K562 (cell line): ENCODE data around the gene EMC9. TPM values are rescaled to one million over a fixed set of nuclear protein-coding genes. Genes with fewer than 3 reads are reported as not detected.

Experiments used
- ATAC-seq: fragments of 200-7000 bp; cut with Tn5 transposase; 3 replicates; pipeline ENCODE4 v1.9.1; 2020; ENCODE audit warnings: moderate library complexity
- BruUV-seq: library from RNA; stranded (reverse); fragments of 400-500 nt; replicated peaks from 2 replicates; lab custom pipeline; 2021; lab: Mats Ljungman, UMichigan
- CTCF ChIA-PET: fragments of 300-600 bp; formaldehyde crosslinking; extraction: SDS; loops from one replicate; lab custom pipeline; 2021; ENCODE audit warnings: low intra/inter-chr PET ratio; lab: Yijun Ruan, JAX
- POLR2A ChIA-PET: fragments of 300-600, 350-650 bp; sonication (Branson Sonifier 250); formaldehyde crosslinking; extraction: SDS; loops from one replicate; lab custom pipeline; 2021; ENCODE audit warnings: antibody characterized with exemption, inconsistent platforms; lab: Yijun Ruan, JAX
- DNase-seq, 4 experiments: peaks; one replicate each; pipeline versions ENCODE4 v3.0.0 to v3.0.0-alpha.2; 2011 to 2018; ENCODE audit warnings: low spot score in 3 of 4, mixed read lengths in 3 of 4; ENCODE audit errors: extremely low read depth in 1 of 4
- FAIRE-seq: peaks from 2 replicates; lab custom pipeline; 2011; peaks lifted over from hg19 to GRCh38; lab: Jason Lieb, UNC
- H2AFZ ChIP-seq: 2 replicates; pipeline ENCODE4 v1.6.0; 2011; ENCODE audit warnings: low read depth, low read length, control low read depth, inconsistent platforms
- H3K27ac ChIP-seq: fragments of 200-600 bp; 3 replicates; pipeline ENCODE4 v1.8.0; 2011; ENCODE audit warnings: low read depth, mild to moderate bottlenecking, control low read depth, inconsistent platforms, low read length, moderate library complexity, mixed read lengths; ENCODE audit errors: extremely low read depth
- H3K27me3 ChIP-seq, 2 experiments: fragments of 300-600 bp in 1 of 2; 2 replicates in 1 of 2; 3 replicates in 1 of 2; pipeline versions ENCODE4 v1.6.0 to v1.8.0; 2011; ENCODE audit warnings: inconsistent platforms in 2 of 2, low read length in 2 of 2, mild to moderate bottlenecking in 1 of 2, mixed read lengths in 1 of 2, moderate library complexity in 1 of 2; ENCODE audit not compliant: control insufficient read depth in 2 of 2, insufficient read depth in 2 of 2
- H3K36me3 ChIP-seq: fragments of 300-600 bp; 3 replicates; pipeline ENCODE4 v1.8.0; 2011; ENCODE audit warnings: mild to moderate bottlenecking, low read length, inconsistent platforms; ENCODE audit not compliant: control insufficient read depth, insufficient read depth
- H3K4me1 ChIP-seq, 2 experiments: fragments of 200-600 bp in 1 of 2; replicated peaks in 1 of 2; 2 replicates in 1 of 2; 3 replicates in 1 of 2; pipeline versions ENCODE4 v1.5.1 to v1.8.0; 2011; ENCODE audit warnings: inconsistent platforms in 2 of 2, low read length in 2 of 2, mild to moderate bottlenecking in 1 of 2, mixed read lengths in 1 of 2, moderate library complexity in 1 of 2; ENCODE audit not compliant: control insufficient read depth in 2 of 2, insufficient read depth in 2 of 2
- H3K4me2 ChIP-seq: 2 replicates; pipeline ENCODE4 v1.6.1; 2011; ENCODE audit warnings: low read length, control low read depth, inconsistent platforms, mixed read lengths; ENCODE audit not compliant: insufficient read depth
- H3K4me3 ChIP-seq: fragments of 200-600 bp; sonication (generic), shearing (Covaris generic); 2 replicates; pipeline ENCODE4 v1.5.1; 2016; ENCODE audit warnings: control low read depth, inconsistent platforms
- H3K79me2 ChIP-seq: fragments of 200-600 bp; 3 replicates; pipeline ENCODE4 v1.8.0; 2011; ENCODE audit warnings: low read length, inconsistent platforms; ENCODE audit not compliant: control insufficient read depth, insufficient read depth
- H3K9ac ChIP-seq, 2 experiments: 2 replicates each; pipeline versions ENCODE4 v1.6.0 to v1.6.1; 2011; ENCODE audit warnings: low read depth in 2 of 2, low read length in 2 of 2, control low read depth in 1 of 2, inconsistent platforms in 1 of 2, mild to moderate bottlenecking in 1 of 2, mixed read lengths in 1 of 2; ENCODE audit not compliant: insufficient read depth in 1 of 2
- H3K9me1 ChIP-seq: one replicate; pipeline ENCODE4 v1.6.0; 2011; ENCODE audit warnings: inconsistent platforms, mild to moderate bottlenecking, low read length, moderate library complexity; ENCODE audit not compliant: control insufficient read depth, insufficient read depth
- H3K9me3 ChIP-seq: replicated peaks from 2 replicates; pipeline ENCODE4 v1.5.1; 2011; ENCODE audit warnings: low read depth, low read length, inconsistent platforms; ENCODE audit not compliant: control insufficient read depth, insufficient read depth
- H4K20me1 ChIP-seq: replicated peaks from 2 replicates; pipeline ENCODE4 v1.6.1; 2011; ENCODE audit warnings: low read length, inconsistent platforms, mixed read lengths; ENCODE audit not compliant: control insufficient read depth, insufficient read depth
- FIP1L1 ChIP-seq: fragments of 200-400 bp; formaldehyde crosslinking; IDR thresholded peaks from 2 replicates; pipeline ENCODE4 v1.6.1; 2018; ENCODE audit warnings: mild to moderate bottlenecking, low read depth, low read length; ENCODE audit not compliant: poor library complexity, severe bottlenecking
- KDM4B ChIP-seq, 2 experiments: fragments of 450-650 bp in 1 of 2; sonication (generic) in 1 of 2; IDR thresholded peaks; 2 replicates each; pipeline ENCODE4 v1.6.1; 2016 to 2017; ENCODE audit warnings: borderline replicate concordance in 2 of 2, antibody characterized with exemption in 1 of 2, low read depth in 1 of 2, mild to moderate bottlenecking in 1 of 2
- PHB2 ChIP-seq: fragments of 450-650 bp; IDR thresholded peaks from 2 replicates; pipeline ENCODE4 v1.6.1; 2017; ENCODE audit warnings: low read depth
- POLR2G ChIP-seq: fragments of 200-400 bp; formaldehyde crosslinking; IDR thresholded peaks from 2 replicates; pipeline ENCODE4 v1.6.1; 2017; ENCODE audit warnings: low read depth, mild to moderate bottlenecking, antibody characterized with exemption, low read length, moderate library complexity
- PTRF ChIP-seq: fragments of 450-650 bp; IDR thresholded peaks from 2 replicates; pipeline ENCODE4 v1.6.1; 2016; ENCODE audit warnings: mild to moderate bottlenecking, missing genetic modification characterization, missing compliant biosample characterization
- RBFOX2 ChIP-seq: fragments of 200-400 bp; formaldehyde crosslinking; IDR thresholded peaks from 2 replicates; pipeline ENCODE4 v1.6.1; 2017; ENCODE audit warnings: low read depth, mild to moderate bottlenecking, low read length, moderate library complexity
- TSC22D4 ChIP-seq: fragments of 450-650 bp; IDR thresholded peaks from 2 replicates; pipeline ENCODE4 v1.6.1; 2016; ENCODE audit warnings: missing genetic modification characterization, missing biosample characterization, control low read depth
- WGBS: fragments of 100-300 bp; shearing (Covaris generic); methylation state at CpG from one replicate; pipeline ENCODE4 v1.1.6; 2016; ENCODE audit warnings: low coverage, mixed read lengths; ENCODE audit not compliant: insufficient coverage; ENCODE audit errors: missing lambda C conversion rate; 5-methylcytosine and 5-hydroxymethylcytosine counted together
- in situ Hi-C: fragments of 300-500 bp; cut with MboI; formaldehyde crosslinking; loops from 4 replicates; pipeline ENCODE4 v1.15.0; 2018; ENCODE audit warnings: inconsistent platforms, mixed read lengths
- intact Hi-C: fragments of 100-400 bp; cut with micrococcal nuclease; formaldehyde crosslinking; loops from 2 replicates; pipeline ENCODE4 v1.14.2; 2022
- polyA plus RNA-seq, 8 experiments: library from polyadenylated mRNA; depleted of rRNA in 4 of 8; stranded (reverse) in 5 of 8; unstranded in 3 of 8; fragments of >200 nt; fragmentation: Nextera tagmentation in 2 of 8; fragmentation: Illumina TruSeq in 1 of 8; extraction: Ambion mirVana in 2 of 8; extraction: Trizol in 1 of 8; gene quantifications; 2 replicates each; pipeline versions ENCODE4 v1.2.1 to v1.2.3, GENCODE V29; 2011 to 2014; ENCODE audit warnings: inconsistent platforms in 1 of 8, missing spikeins in 1 of 8
- total RNA-seq, 7 experiments: library from RNA; depleted of rRNA in 6 of 7; stranded (reverse); fragments of >200 nt in 6 of 7; fragmentation: Illumina TruSeq in 2 of 7; extraction: Trizol in 2 of 7; gene quantifications; 2 replicates each; pipeline versions ENCODE4 v1.2.1 to v1.2.3, GENCODE V29; 2011 to 2021; ENCODE audit warnings: low replicate concordance in 1 of 7

The EMC9 gene
- total and polyA plus RNA-seq, 9 of the 15 experiments (the other 6 are each of a cell fraction or from before 2014, with no cell fraction given), result 3.1 to 13.2 (median 7.8) TPM

- no peak overlapping the region for H3K27ac ChIP-seq
- ChIA-PET POLR2A (interaction anchor here (1.0 kb wide), 1 partner anchor 11 kb away, joined by 3 read pairs; no protein-coding TSS in a partner anchor), CTCF (no interaction called here)
- H3K9me1 ChIP-seq, result no peaks in the 10 kb centered on the region
- in situ Hi-C loops, result no loop called here
- peaks cover 8 to 11% of the 10 kb centered on the region in 2 experiments; a peak in 4 of 5 replicates for H3K4me1 ChIP-seq
- 96% methylated on average over 5 of the region's 17 CpGs for WGBS
- H3K79me2 ChIP-seq, result peaks cover 28% of the 10 kb centered on the region
- FAIRE-seq (no peak), ATAC-seq (no peak), DNase-seq (no peak)
- H3K4me2 ChIP-seq, result no peak overlapping the region
- H3K9me3 ChIP-seq, result no peaks in the 10 kb centered on the region; the same call in 1 of the 2 replicates
- H3K4me3 ChIP-seq, result no peak overlapping the region
- H2AFZ ChIP-seq, result no peak overlapping the region
- 0 out of 2 replicates have a peak, but pooled peaks cover 2% of the 10 kb centered on the region for H4K20me1 ChIP-seq
- H3K36me3 ChIP-seq, result peaks cover 63% of the 10 kb centered on the region; the same call in 2 of the 3 replicates
- H3K27me3 ChIP-seq, result no peaks in the 10 kb centered on the region
- H3K9ac ChIP-seq, result no peak overlapping the region
- no peak for TF ChIP-seq PHB2
- no peak for TF ChIP-seq PTRF (tag)
- no peak for TF ChIP-seq KDM4B (IDR thresholded peaks at IDR 0.05; ENCODE audit: borderline replicate concordance in 2 of 2, low read depth in 1 of 2)
- TF ChIP-seq POLR2G, result peak; percentile 60; the same call in 1 of the 2 replicates
- TF ChIP-seq FIP1L1, result no peak
- TF ChIP-seq RBFOX2, result peak; percentile 64
- no peak for TF ChIP-seq TSC22D4 (tag)
- no TSS peak for BruUV-seq
- intact Hi-C loops, result loop anchor here (10.0 kb wide), 2 partner anchors 46 to 84 kb away; partner anchors contain the start of genes EMC9, PSME2 and RNF31
These were observed 42.2 kb downstream of the EMC9 start for GRCh38 chr14:24098927-24099813.
